GM18505 (cell line): ENCODE results near the gene ELOVL6.
"Not testable (repeated sequence)": the region's sequence is repeated elsewhere in the genome, so short reads cannot be mapped to it uniquely, and the experiment has no call there.

ENCODE experiments used
- ATAC-seq: cut with Tn5 transposase; IDR thresholded peaks from one replicate; pipeline ENCODE4 v1.9.1; 2021; ENCODE audit not compliant: unreplicated experiment
- POLR2A ChIP-seq: IDR thresholded peaks from 4 replicates; pipeline ENCODE4 v1.6.1; 2011; ENCODE audit warnings: borderline replicate concordance; ENCODE audit not compliant: insufficient read depth, insufficient read length; ENCODE audit errors: extremely low read depth

Gene ELOVL6, protein sequence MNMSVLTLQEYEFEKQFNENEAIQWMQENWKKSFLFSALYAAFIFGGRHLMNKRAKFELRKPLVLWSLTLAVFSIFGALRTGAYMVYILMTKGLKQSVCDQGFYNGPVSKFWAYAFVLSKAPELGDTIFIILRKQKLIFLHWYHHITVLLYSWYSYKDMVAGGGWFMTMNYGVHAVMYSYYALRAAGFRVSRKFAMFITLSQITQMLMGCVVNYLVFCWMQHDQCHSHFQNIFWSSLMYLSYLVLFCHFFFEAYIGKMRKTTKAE

DNA sequence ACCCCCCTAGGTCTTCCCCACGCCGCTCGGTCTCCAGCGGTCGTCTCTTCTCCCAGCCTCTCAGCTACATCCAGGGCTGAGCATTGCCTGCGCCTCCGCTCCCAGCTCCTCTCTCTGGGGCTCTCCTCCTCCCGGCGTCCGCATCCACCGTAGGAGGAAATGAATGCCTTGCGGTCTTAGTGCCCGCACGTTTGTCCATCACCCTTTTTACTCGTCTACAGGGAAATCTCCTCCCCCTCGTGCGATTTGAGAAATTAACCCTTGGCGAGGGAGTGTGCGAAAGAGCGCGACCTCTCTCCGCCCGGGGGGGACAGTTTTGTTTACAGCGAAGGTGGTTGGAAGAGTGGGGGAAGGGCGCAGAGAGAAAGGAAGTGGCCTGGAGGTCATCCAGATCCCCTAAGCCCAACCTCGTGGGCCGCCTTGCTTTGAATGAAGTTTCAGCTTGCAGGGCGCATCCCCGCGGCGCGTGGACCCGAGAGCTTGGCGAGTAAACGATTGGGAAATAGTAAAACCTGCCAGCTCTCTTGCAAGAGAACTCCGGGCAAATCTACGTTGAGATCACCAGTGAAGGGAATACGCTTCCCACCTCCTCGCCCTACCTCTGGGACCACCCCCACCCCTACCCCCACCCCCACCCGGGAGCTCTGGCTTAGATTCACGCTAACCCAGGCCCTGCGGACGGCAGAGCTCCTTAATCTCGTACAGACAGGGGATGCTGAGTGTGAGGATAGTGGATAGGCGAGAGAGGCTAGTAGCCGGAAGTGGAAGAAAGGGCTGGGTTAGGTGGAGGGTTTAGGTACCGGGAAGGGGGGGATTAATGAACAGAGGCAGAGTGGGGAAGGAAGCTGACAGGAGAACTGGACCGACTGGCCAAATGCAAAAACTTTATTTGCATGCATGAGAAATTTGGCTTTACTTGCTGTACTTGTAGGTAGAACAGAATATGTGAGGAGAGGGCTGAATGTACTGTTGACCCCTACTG is at the start of gene ELOVL6:
TSS of gene ELOVL6 (minus strand) at position 181 of the 982 bp plus-strand sequence. CDS start 280 bp downstream, outside the sequence.
- TF ChIP-seq POLR2A = peak; percentile 40
- no peak for ATAC-seq

DNA sequence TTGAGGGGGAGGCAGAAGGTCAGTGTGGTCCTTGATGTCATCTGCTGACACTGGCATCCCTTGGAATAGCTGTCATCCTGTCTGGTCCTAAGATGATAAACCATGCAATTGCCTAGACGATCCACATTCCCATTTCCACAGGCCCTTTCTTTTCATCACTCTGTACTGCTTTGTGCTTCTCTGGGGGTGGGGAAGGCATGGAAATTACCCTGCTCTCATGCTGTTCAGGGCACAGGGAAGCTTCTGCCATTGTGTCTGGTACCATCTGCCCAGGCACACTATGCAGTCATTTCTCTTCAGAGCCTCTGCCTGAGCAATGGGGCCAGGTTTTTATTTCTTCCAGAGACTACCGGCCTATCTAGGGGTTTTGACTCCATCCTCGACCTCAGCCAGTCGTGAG is 49.7 kb upstream of the ELOVL6 start:
- no peak for TF ChIP-seq POLR2A
- ATAC-seq = no peak

DNA sequence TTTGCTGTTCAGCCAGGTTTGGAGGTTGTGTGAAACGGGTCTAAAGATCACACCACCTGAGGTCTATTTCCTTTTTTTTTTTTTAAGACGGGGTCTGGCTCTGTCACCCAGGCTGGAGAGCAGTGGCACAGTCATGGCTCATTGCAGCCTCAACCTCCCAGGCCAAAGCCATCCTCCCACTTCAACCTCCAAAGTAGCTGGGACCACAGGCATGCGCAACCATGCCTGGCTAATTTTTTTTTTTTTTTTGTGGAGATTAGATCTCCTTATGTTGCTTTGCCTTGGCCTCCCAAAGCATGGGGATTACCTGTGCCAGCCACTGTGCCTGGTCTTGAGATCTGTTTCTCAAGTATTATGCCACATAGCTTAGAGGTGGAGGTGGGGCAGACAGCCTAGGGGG is 49.2 kb upstream of the ELOVL6 start:
- no peak for ATAC-seq
- no peak for TF ChIP-seq POLR2A

DNA sequence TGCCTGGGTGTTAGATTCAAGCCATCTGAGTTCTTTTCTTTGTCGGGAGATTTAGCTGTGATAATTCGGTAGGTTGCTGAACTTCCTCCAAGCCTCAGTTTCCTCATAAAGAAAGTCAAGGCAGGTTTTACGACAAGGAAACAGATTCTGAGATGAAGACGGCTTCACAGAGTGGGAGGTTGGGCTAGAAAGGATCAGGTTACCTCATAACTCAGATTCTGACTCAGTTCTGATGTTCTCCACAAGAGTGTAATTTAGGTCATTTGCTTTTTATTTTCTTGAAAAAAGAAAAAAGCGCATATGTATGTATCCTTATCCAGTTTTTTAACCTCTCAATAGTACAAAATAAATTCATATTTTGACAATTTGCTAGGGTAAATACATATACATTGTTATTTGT is 47.2 kb upstream of the ELOVL6 start:
- ATAC-seq = no peak
- TF ChIP-seq POLR2A = no peak

DNA sequence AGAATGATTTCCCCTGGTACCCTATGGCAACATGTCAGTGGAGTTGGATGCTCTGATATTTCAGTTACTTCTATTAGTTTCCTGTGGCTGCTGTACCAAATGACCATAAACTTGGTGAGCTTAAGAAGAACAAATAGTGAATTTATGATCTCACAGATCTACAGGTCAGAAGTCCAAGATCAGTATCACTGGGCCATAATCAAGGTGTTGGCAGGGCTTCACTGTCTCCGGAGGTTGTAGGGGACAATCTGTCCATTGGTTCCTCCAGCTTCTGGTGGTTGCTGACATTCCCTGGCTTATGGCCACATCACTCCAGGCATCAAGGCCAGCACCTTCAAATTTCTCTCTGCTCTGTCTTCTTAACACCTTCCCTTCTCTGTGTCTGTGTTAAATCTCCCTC is 37.9 kb upstream of the ELOVL6 start:
- no peak for TF ChIP-seq POLR2A
- ATAC-seq = no peak

DNA sequence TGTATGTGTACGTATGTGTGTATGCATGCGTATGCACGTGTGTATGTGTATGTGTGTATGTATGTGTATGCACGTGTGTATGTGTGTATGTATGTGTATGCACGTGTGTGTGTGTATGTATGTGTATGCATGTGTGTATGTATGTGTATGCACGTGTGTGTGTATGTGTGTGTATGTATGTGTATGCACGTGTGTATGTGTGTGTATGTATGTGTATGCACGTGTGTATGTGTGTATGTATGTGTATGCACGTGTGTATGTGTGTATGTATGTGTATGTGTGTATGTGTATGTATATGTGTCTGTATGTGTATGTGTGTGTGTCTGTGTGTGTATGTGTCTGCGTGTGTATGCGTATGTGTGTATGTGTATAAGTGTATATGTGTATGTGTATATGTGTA is 35.2 kb upstream of the ELOVL6 start:
- not testable (repeated sequence) for ATAC-seq

DNA sequence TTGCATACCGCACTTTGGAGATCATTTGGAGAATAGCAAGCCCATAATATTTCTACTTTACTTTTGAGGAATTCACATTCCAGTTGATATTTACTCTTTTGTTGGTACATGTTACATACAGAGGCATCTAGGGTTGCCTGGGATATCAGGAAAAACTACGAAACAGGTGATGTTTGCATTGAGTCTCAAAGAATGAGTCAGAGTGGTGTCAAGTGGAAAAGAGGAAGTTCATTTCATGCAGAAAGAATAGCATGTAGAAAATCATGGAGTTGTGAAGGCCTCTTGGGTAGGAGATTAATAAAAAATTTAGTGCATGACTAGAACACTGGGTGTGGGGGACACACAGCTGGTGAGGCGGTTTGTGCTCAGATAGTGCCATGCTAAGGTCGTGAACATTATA is 33.5 kb upstream of the ELOVL6 start:
- TF ChIP-seq POLR2A = no peak
- ATAC-seq = peak; percentile 73

DNA sequence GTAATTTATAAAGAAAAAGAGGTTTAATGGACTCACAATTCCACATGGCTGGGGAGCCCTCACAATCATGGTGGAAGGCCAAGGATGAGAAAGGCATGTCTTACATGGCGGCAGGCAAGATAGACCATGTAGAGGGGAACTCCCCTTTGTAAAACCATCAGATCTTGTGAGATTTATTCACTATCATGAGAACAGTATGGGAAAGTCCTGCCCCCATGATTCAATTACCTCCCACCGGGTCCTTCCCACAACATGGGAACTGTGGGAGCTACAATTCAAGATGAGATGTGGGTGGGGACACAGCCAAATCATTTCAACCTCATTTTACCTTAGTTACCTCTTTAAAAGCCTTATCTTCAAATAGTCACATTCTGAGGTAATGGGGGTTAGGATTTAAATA is 30.9 kb upstream of the ELOVL6 start:
- TF ChIP-seq POLR2A = no peak
- no peak for ATAC-seq

DNA sequence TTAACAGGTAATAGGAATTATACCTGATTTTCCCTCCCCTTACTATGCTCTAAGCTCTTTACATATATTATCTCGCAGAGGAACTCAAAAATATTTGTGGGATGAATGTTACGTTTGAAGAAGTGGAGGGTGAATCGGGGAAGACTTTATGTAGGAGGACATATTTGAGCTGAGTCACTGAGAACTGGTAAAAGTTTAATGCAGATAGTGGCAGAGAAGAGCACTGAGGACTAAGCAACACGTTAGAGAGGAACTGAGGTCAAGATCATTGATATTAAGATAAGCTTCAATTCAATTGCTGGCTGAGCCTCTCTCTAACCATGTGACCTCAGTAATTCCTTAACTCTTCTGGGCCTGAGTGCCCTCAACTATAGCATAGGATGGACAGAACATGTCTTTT is 26.4 kb upstream of the ELOVL6 start:
- TF ChIP-seq POLR2A = no peak
- ATAC-seq = no peak

DNA sequence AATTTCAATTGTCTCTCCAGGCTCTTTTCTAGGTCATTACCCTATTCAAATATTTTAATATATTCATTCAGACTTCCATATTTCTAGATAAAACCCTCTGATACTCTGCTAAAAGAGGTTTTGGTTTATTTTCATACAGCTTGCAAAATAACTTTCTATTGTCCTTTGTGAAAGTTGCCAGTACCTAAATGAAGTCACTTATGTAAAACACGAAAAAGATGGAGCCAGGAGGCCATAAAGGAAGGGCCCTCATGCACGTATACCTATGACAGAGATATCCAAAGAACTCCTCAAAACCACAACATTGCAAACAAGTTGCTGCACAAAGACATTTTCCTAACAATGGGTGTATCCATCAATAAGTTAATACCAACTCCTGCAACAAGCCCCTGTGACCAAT is 25.7 kb upstream of the ELOVL6 start:
- TF ChIP-seq POLR2A = no peak
- no peak for ATAC-seq

DNA sequence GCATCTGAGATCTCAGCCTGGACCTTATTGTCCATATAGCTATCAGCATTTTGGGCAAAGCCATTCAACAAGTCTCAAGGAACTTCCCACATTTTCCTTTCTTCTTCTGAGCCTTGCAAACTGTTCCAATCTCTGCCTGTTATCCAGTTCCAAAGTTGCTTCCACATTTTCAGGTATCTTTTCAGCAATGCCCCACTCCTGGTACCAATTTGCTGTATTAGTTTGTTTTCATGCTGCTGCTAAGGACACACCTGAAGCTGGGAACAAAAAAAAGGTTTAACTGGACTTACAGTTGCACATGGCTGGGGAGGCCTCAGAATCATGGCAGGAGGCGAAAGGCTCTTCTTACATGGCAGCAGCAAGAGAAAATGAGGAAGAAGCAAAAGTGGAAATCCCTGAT is 20.5 kb upstream of the ELOVL6 start:
- not testable (repeated sequence) for ATAC-seq

DNA sequence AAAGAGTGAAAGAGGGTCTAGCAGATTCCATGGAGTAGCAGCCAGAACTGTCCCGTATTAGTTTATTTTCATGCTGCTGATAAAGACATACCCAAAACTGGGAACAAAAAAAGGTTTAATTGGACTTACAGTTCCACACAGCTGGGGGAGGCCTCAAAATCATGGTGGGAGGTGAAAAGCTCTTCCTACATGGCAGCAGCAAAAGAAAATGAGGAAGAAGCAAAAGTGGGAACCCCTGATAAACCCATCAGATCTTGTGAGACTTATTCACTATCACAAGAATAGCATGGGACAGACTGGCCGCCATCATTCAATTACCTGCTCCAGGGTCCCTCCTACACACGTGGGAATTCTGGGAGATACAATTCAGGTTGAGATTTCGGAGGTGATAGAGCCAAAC is 18.8 kb upstream of the ELOVL6 start:
- ATAC-seq = not testable (repeated sequence)

DNA sequence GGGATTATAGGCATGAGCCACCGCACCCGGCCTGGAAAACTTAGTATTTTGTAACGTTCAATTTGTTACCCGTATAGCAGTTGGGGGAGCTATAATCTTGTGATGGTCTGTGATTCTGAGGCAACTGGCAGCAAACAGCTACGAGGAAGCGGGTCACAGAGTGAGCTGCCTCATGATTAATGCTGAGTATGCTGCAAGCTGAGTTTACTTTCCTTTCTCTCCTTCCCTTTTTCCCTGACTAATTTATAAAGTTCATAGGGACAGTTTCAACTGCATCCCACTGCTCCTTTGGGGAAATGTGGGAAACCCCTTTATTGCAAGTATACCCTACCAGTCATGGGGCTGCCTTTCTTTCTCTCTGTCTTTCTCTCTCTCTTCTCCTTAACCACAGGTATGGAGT is 17.7 kb upstream of the ELOVL6 start:
- ATAC-seq = no peak
- no peak for TF ChIP-seq POLR2A

DNA sequence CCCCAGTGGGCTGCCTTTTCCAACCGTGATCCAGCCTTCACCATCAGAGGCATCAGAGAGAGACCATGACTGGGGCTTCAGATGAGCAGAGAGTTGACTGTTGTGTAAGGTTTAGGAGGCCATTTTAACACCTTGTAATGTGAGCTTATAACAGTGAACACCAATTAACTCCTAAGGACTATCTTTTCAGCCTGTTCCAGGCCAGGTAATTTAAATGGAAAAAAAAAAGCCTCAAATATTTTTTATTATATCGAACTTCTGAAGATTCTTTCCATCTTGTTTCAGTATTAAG is 13.3 kb upstream of the ELOVL6 start:
- TF ChIP-seq POLR2A = no peak
- no peak for ATAC-seq
